GM21619 (cell line): ENCODE measurements around the gene LRRK1.

Experiments
- ATAC-seq: cut with Tn5 transposase; IDR thresholded peaks from one replicate; pipeline ENCODE4 v1.9.1; 2021; ENCODE audit not compliant: unreplicated experiment

Gene LRRK1

GRCh38 chr15:100909565-100909964 is 9.6 kb upstream of the LRRK1 start:
- ATAC-seq = no peak

- ATAC-seq = no peak
These were observed 8.9 kb upstream of the LRRK1 start for GRCh38 chr15:100909989-100910955.

GRCh38 chr15:100911086-100911485 is 8.1 kb upstream of the LRRK1 start:
- no peak for ATAC-seq

- ATAC-seq = no peak
These were observed 5.2 kb upstream of the LRRK1 start for GRCh38 chr15:100913961-100914360.

- ATAC-seq = no peak
These were observed 4.3 kb upstream of the LRRK1 start for GRCh38 chr15:100914876-100915275.

- ATAC-seq = peak; percentile 57
These were observed 995 bp upstream of the LRRK1 start for GRCh38 chr15:100918034-100918689.

GRCh38 chr15:100919481-100920405 is 586 bp downstream of the LRRK1 start:
- no peak for ATAC-seq

GRCh38 chr15:100920516-100921135 is 1.5 kb downstream of the LRRK1 start:
- no peak for ATAC-seq

- ATAC-seq = no peak
These were observed 3.3 kb downstream of the LRRK1 start for GRCh38 chr15:100922192-100923040.

- ATAC-seq = no peak
These were observed 3.9 kb downstream of the LRRK1 start for GRCh38 chr15:100923076-100923475.

GRCh38 chr15:100923902-100924301 is 4.7 kb downstream of the LRRK1 start:
- ATAC-seq = no peak

GRCh38 chr15:100924436-100924835 is 5.3 kb downstream of the LRRK1 start:
- ATAC-seq = no peak

- no peak for ATAC-seq
These were observed 6.3 kb downstream of the LRRK1 start for GRCh38 chr15:100925480-100925879.

- no peak for ATAC-seq
These were observed 7.1 kb downstream of the LRRK1 start for GRCh38 chr15:100926258-100926657.

GRCh38 chr15:100926971-100927756 is 8.0 kb downstream of the LRRK1 start:
- peak; percentile 67 for ATAC-seq

GRCh38 chr15:100928632-100929280 is 9.6 kb downstream of the LRRK1 start:
- ATAC-seq = no peak

- no peak for ATAC-seq
These were observed 10.5 kb downstream of the LRRK1 start for GRCh38 chr15:100929641-100930042.

- no peak for ATAC-seq
These were observed 11.2 kb downstream of the LRRK1 start for GRCh38 chr15:100930306-100930848.
